ENCODE measurements around the gene WRAP73. TPM values are rescaled to one million over a fixed set of nuclear protein-coding genes. Genes with fewer than 3 reads are reported as not detected.

Gene WRAP73
- total and polyA plus RNA-seq, 9 of the 15 experiments (the other 6 are each of a cell fraction or from before 2014, with no cell fraction given) = 4.3 to 51.8 (median 30.1) TPM

DNA sequence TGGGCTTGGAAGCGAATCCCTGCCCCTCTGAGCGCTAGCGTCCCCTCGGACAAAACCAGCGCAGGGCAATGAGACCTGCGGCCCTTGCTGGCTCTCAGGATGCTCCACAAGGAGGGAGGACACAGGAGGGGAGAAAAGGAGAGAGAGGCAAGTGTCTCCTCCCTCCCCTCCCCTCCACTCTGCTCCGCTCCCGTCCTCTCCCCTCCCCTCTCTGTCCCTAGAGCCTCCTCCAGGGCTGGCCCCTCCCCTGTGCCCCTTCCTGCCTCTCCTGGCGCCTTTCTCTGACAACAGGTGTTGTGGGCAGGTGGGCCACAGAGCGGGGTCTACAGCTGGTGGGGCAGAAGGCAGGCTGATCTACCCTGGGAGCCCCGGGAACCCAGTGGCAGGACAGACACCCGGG is 37.6 kb upstream of the WRAP73 start:
- WGBS (ENCODE audit: insufficient coverage, low coverage, missing lambda C conversion rate) = 12% methylated on average over 10 of the region's 12 CpGs
- ATAC-seq (peak; percentile 46), FAIRE-seq (no peak), DNase-seq (ENCODE audit: extremely low read depth in 1 of 4, low spot score in 3 of 4) (peak in 3 of 4 experiments; percentile 23 to 55 (median 48))
- Histone ChIP-seq H3K4me2 (ENCODE audit: insufficient read depth, low read length) (no peak overlapping the region), H2AFZ (ENCODE audit: low read depth, low read length) (no peak overlapping the region), H3K4me1 (replicated peaks in 1 of 2; ENCODE audit: control insufficient read depth in 2 of 2, insufficient read depth in 2 of 2, low read length in 2 of 2) (peaks cover 5 to 67% of the 10 kb centered on the region in 2 experiments; a peak in 3 of 5 replicates), H3K79me2 (ENCODE audit: control insufficient read depth, insufficient read depth, low read length) (no peaks in the 10 kb centered on the region), H3K9me1 (ENCODE audit: control insufficient read depth, insufficient read depth, low read length) (no peaks in the 10 kb centered on the region), H3K36me3 (ENCODE audit: control insufficient read depth, insufficient read depth, low read length) (no peaks in the 10 kb centered on the region), H3K9ac (ENCODE audit: insufficient read depth in 1 of 2, low read depth in 2 of 2, low read length in 2 of 2) (no peak overlapping the region; a peak in 1 of 4 replicates), H3K9me3 (replicated peaks; ENCODE audit: control insufficient read depth, insufficient read depth, low read depth, low read length) (no peaks in the 10 kb centered on the region), H4K20me1 (replicated peaks; ENCODE audit: control insufficient read depth, insufficient read depth, low read length) (peaks cover 49% of the 10 kb centered on the region), H3K4me3 (no peak overlapping the region), H3K27ac (ENCODE audit: extremely low read depth, low read depth, low read length) (no peak overlapping the region), H3K27me3 (ENCODE audit: control insufficient read depth in 2 of 2, insufficient read depth in 2 of 2, low read length in 2 of 2) (peaks cover 47 to 91% of the 10 kb centered on the region in 2 experiments)
- ChIA-PET POLR2A (interaction anchor here (0.7 kb wide), 1 partner anchor 211 kb away, joined by 3 read pairs; no protein-coding TSS in a partner anchor), CTCF (ENCODE audit: low intra/inter-chr PET ratio) (no interaction called here)
- intact Hi-C loops (cut with micrococcal nuclease) (no loop called here), in situ Hi-C loops (cut with MboI) (no loop called here)
- BruUV-seq (replicated peaks) = no TSS peak
- no peak for TF ChIP-seq NR2C1 (IDR thresholded peaks at IDR 0.05)
- TF ChIP-seq NR2C1 (tag; IDR thresholded peaks at IDR 0.05) = no peak
- no peak for TF ChIP-seq GTF2E2 (tag; IDR thresholded peaks at IDR 0.05)
- no peak for TF ChIP-seq RFX1 (IDR thresholded peaks at IDR 0.05)
- TF ChIP-seq, protein P1, sequence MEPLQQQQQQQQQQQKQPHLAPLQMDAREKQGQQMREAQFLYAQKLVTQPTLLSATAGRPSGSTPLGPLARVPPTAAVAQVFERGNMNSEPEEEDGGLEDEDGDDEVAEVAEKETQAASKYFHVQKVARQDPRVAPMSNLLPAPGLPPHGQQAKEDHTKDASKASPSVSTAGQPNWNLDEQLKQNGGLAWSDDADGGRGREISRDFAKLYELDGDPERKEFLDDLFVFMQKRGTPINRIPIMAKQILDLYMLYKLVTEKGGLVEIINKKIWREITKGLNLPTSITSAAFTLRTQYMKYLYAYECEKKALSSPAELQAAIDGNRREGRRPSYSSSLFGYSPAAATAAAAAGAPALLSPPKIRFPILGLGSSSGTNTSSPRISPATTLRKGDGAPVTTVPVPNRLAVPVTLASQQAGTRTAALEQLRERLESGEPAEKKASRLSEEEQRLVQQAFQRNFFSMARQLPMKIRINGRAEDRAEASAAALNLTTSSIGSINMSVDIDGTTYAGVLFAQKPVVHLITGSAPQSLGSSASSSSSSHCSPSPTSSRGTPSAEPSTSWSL (CRISPR knock-in tag; IDR thresholded peaks at IDR 0.05; ENCODE audit: borderline replicate concordance) = no peak
- no peak for TF ChIP-seq TSHZ1 (CRISPR knock-in tag; IDR thresholded peaks at IDR 0.05)
- TF ChIP-seq RBM25 (IDR thresholded peaks at IDR 0.05; ENCODE audit: low read depth, low read length, severe bottlenecking) = no peak
- no peak for TF ChIP-seq ASH1L (IDR thresholded peaks at IDR 0.05; ENCODE audit: borderline replicate concordance, low read depth, partially characterized antibody)
- TF ChIP-seq GTF3C2 (IDR thresholded peaks at IDR 0.05; ENCODE audit: borderline replicate concordance, extremely low read depth, insufficient read length) = no peak
- no peak for TF ChIP-seq CREBBP (IDR thresholded peaks at IDR 0.05; ENCODE audit: low read depth, low read length)
- no peak for TF ChIP-seq MCM2 (IDR thresholded peaks at IDR 0.05; ENCODE audit: low read depth)
- TF ChIP-seq SIX5 (IDR thresholded peaks at IDR 0.05; ENCODE audit: borderline replicate concordance in 1 of 2, insufficient read depth in 1 of 2, low read depth in 1 of 2, low read length in 2 of 2) = no peak
- TF ChIP-seq TFAM (CRISPR knock-in tag; conservative IDR thresholded peaks at IDR 0.05) = no peak
